GM12864 (cell line): ENCODE results near the gene RNF7.
"Not testable (repeated sequence)": the region's sequence is repeated elsewhere in the genome, so short reads cannot be mapped to it uniquely, and the experiment has no call there.

ENCODE experiments used
- DNase-seq: peaks from one replicate; pipeline ENCODE4 v3.0.0-alpha.2; 2011; ENCODE audit warnings: low read depth
- H3K4me3 ChIP-seq: 2 replicates; pipeline ENCODE4 v1.5.1; 2011; ENCODE audit warnings: mild to moderate bottlenecking, low read depth, low read length, control low read depth
- CTCF ChIP-seq: IDR thresholded peaks from 2 replicates; pipeline ENCODE4 v1.5.1; 2011; ENCODE audit warnings: low read depth, mild to moderate bottlenecking, moderate library complexity, low read length, control low read depth, inconsistent platforms; ENCODE audit errors: missing control alignments

The RNF7 gene

DNA sequence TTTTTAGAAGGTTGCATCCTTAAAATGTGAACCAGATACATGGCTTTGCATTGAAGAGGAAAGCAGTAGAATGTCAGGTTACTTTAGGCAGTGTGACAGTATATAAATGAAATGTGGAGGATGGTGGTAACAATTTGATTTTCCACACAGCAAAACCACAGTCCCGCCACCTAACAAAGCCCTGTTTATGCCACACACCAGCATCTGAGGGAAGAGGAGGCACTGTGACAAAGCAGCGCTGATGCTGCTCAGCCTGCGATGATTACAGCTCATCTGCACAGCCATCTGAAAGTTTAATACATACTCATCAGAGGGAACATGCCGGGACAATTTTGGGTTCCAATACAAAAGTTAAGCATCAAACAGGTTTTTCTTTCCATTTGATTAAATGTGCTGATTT lies 8.9 kb downstream of the RNF7 start:
- no peak overlapping the region for H3K4me3 ChIP-seq
- DNase-seq: no peak
- no peak for TF ChIP-seq CTCF

DNA sequence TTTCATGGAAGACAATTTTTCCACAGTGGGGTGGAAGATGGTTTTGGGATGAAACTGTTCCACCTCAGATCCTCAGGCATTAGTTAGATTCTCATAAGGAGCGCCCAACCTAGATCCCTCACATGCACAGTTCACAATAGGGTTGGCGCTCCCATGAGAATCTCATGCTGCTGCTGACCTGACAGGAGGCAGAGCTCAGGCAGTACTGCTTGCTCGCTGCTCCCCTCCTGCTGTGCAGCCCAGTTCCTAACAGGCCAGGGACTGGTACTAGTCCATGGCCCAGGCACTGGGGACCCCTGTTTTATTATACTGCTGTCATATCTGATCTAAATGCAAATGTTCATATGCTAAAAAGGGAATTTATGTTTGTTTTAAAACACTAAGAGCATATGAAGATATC lies 15.3 kb downstream of the RNF7 start:
- no peak for DNase-seq
- no peak overlapping the region for H3K4me3 ChIP-seq
- TF ChIP-seq CTCF: no peak

DNA sequence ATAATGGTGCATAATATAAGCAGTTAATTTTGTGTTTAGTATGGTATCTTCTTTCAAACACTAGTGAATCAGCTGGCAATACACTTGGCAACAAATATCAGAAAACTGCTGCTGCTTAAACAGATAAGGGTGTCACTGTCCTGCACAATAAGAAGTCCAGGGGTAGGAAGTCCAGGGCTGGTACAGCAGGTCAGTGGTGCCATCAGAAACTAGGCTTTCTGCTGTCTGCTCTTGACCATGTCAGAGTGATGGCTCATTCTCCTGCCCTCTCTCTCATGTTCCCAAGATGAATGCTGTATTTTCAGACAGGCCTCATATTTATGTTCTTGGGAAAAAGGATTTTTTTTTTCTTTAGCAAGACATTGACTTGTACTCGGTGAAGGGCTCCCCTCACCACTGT lies 15.9 kb downstream of the RNF7 start:
- no peak overlapping the region for H3K4me3 ChIP-seq
- TF ChIP-seq CTCF: no peak
- DNase-seq: no peak

DNA sequence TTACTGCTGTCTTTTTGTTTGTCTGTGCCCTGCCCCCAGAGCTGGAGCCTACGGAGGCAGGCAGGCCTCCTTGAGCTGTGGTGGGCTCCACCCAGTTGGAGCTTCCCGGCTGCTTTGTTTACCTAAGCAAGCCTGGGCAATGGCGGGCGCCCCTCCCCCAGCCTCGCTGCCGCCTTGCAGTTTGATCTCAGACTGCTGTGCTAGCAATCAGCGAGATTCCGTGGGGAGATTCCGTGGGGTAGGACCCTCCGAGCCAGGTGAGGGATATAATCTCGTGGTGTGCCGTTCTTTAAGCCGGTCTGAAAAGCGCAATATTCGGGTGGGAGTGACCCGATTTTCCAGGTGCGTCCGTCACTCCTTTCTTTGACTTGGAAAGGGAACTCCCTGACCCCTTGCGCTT lies 24.5 kb downstream of the RNF7 start:
- DNase-seq, H3K4me3 ChIP-seq: not testable (repeated sequence)

DNA sequence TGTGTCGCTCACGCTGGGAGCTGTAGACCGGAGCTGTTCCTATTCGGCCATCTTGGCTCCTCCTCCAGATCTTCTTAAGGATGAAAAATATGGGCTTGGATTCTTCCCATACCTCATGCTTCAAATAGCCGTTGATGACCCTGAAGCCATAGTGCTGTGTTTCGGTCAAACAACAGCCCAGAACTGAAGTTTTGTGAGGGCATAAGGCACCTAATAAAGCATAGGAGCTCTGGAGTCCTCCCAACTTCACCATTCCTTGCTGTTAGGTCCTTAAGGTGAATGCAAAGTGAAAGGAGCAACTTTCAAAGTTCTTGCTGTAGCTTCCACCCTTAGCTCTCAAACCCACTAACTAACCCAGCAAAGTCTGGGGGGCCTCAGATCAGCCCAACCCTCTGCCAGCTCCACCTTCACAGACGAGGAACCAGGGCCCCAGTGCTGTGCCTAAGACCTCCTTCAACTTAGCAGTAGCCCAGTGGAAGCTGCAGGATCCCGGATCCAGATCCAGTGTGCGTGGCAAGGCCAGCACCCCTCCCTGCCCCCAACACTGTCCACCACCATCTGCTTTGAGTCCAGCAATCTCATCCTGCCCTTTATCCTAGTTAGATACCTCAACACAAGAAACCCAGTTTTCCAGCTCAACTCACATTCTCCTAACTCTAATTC lies 25.1 kb downstream of the RNF7 start, which contains the start of gene GRK7:
Gene GRK7, plus strand, starts transcription at position 321 of the 663 bp plus-strand sequence. CDS start 14,877 bp downstream, outside the sequence.
- DNase-seq: no peak
- H3K4me3 ChIP-seq: no peak within 1 kb of the TSS

GRCh38 chr3:141764045-141764444 lies 25.9 kb downstream of the RNF7 start:
- TF ChIP-seq CTCF: no peak
- DNase-seq: no peak
- no peak overlapping the region for H3K4me3 ChIP-seq

More for the DNA sequence above, 25.1 kb downstream of the RNF7 start, which contains the start of gene GRK7:
- TF ChIP-seq CTCF: no peak

DNA sequence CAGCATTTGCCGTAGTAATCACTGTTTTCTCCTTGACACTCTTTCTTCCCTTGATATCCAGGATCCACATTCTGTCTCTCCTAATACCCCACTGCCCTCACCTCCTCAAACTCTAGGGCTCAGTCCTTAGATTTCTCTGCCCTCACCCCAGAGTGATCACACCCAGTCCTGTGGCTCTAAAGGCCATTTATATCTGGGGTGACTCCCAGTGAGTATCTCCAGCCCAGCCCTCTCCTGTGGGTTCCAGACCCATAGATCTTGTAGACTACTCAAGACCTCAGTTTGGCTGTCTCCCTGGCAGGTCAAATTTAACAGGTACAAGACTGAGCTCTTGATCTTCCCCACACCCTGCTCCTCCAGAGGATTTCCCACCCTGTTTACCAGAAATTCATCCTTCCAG lies 26.4 kb downstream of the RNF7 start:
- no peak for TF ChIP-seq CTCF
- no peak overlapping the region for H3K4me3 ChIP-seq
- no peak for DNase-seq
